22Rv1 (cell line): Measurements from ENCODE around the gene NOSIP.

Experiments used
- H3K27ac ChIP-seq: fragments of 450-650 bp; 2 replicates; pipeline ENCODE4 v1.5.1; 2017
- ZFX ChIP-seq: fragments of 450-650 bp; IDR thresholded peaks from 2 replicates; pipeline ENCODE4 v1.6.1; 2017; ENCODE audit warnings: antibody characterized with exemption, borderline replicate concordance
- TF ChIP-seq, protein P1 (sequence below): fragments of 450-650 bp; IDR thresholded peaks from 2 replicates; pipeline ENCODE4 v1.5.1; 2017; ENCODE audit warnings: mild to moderate bottlenecking

NOSIP gene

DNA sequence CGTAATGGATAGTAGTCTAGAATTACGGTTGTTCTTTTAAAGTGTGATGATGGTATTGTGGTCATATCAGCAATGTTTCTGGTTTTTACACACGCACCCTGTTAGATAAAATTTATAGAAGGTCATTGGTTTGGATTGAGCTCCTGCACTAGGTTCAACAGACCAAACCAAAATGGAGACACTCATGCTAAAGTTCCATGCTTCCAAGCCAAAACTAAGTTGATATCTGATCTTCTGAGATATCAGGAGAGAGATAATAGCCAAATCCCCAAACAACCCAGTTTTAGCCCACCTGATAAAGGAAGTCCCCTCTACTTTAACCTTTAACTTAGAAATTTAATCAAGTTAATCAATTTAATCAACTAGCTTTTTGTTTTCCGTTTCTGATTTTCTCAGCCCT is 1.2 kb downstream of the NOSIP start:
- H3K27ac ChIP-seq = no peak overlapping the region

DNA sequence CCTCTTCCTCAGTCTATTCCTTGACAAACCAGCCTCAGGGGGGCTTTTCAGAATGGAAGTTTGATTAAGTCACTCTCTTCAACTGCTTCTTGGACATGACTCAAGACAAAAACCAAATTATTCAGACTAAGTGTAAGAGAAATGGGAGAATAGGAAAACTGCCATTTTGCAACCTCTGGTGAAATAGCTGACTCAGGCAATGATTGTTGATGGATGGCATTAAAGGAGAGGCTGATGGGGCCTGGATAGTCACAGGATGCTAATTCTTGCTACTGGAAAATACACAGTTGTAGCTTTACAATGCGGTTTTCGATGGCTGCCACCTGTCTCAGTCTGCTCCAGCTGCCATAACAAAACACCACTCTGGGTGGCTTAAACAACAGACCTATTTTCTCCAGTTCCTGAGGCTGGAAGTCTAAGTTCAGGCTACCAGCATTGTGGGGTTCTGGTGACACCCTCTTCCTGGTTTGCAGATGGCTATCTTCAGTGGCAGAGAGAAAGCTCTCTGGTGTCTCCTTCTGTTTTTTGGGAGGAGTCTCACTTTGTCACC is 6.1 kb downstream of the NOSIP start:
- no peak overlapping the region for H3K27ac ChIP-seq
- TF ChIP-seq ZFX = no peak
- TF ChIP-seq, protein P1, sequence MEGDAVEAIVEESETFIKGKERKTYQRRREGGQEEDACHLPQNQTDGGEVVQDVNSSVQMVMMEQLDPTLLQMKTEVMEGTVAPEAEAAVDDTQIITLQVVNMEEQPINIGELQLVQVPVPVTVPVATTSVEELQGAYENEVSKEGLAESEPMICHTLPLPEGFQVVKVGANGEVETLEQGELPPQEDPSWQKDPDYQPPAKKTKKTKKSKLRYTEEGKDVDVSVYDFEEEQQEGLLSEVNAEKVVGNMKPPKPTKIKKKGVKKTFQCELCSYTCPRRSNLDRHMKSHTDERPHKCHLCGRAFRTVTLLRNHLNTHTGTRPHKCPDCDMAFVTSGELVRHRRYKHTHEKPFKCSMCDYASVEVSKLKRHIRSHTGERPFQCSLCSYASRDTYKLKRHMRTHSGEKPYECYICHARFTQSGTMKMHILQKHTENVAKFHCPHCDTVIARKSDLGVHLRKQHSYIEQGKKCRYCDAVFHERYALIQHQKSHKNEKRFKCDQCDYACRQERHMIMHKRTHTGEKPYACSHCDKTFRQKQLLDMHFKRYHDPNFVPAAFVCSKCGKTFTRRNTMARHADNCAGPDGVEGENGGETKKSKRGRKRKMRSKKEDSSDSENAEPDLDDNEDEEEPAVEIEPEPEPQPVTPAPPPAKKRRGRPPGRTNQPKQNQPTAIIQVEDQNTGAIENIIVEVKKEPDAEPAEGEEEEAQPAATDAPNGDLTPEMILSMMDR = no peak

More for the DNA sequence above, 1.2 kb downstream of the NOSIP start:
- TF ChIP-seq, protein P1 = no peak
- TF ChIP-seq ZFX = no peak

DNA sequence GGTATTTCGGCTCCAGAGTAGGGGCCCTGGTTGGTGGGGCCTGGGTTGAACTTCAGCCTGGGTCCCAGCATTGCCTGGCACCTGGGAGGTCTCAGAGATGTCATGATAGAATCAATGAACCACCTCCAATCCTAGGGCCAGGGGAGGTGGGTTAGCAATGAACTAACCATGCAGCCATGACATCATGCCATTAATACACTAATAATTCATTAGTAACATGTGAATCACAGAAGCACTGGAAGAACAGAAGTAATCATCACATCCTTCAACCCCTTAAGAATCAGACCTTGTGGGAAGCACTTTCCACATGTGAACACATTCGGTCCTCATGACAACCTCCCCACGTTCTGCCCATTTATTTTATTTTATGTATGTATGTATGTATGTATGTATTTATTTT is 6.9 kb downstream of the NOSIP start:
- no peak overlapping the region for H3K27ac ChIP-seq
- TF ChIP-seq ZFX = no peak
- TF ChIP-seq, protein P1 = no peak

DNA sequence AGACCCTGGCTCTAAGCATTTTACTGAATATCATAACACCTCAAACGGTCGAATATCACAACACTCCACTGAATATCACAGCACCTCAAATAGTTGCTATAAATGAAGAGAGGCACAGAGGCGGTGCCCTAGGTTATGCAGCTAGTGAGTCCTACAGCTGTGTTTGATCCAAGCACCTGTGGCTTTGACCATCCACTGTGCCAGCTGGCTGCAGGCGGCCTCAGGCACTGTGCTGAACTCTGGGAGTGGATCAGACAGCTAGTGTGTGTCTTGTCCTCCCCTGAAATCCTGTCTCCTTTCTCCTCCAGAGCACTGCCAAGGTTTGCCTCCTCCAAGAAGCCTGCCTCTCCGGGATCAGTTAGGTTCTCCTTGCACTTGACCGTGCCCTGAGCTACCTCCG is 7.3 kb downstream of the NOSIP start:
- TF ChIP-seq ZFX = no peak
- TF ChIP-seq, protein P1 = no peak

DNA sequence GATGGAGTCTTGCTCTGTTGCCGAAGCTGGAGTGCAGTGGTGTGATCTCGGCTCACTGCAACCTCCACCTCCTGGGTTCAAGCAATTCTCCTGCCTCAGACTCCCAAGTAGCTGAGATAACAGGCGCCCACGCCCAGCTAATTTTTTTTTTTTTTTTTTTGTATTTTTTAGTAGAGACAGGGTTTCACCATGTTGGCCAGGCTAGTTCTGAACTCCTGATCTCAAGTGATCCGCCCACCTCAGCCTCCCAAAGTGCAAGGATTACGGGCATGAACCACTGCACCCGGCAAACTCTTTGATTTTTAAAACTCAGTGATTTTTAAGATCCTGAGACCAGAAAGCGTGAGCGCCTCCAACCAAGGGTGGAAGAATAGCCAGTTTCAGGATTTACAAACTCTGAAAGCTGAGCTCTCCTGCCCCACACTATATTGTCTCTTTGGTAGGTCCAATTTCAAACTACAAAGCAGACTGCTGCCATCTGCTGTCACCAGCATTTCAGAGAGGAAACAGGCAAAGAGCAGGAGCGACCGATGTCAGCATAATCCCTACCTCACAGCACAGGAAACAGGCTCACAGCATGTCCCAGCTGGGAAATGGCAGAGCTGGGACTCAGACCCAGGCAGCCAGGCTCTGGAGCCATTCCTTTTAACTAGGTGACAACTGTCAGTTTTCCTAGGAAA is 9.2 kb downstream of the NOSIP start:
- TF ChIP-seq ZFX = no peak
- TF ChIP-seq, protein P1 = peak; percentile 41
- H3K27ac ChIP-seq = peak overlapping the region; percentile 37; the same call in 1 of the 2 replicates

More for the DNA sequence above, 7.3 kb downstream of the NOSIP start:
- no peak overlapping the region for H3K27ac ChIP-seq

DNA sequence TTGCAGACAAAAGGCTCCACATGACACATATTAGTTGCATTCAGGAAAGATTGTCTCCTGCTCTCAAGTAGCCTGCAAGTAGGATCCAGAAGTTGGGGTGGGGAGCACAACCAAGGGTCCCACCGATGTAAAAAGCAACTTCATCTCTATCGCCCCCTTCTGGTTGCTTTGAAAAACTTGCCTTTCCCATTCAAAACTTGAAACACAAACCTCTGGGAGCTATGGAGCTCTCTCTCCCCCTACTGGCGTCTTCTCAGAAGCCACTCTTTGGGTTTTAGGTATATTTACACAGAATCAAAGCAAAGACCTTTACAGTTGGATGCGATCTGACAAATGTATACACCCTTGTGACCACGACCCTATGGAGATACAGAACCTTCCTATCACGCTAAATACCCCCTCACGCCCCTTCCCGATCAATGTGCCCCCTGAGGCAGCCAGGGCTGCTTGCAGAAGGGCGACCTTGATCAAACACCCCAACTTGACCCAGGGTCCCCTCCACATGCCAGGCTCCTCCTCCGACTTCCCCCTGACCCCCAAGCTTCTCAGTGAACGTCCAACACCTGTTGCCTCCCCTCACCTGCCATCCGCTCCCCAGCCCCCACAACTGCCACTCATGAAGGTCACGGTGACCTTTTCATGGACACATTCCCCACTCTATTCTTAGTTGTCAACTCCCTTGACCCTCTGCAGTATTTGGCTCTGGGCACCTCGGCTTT is 10.1 kb downstream of the NOSIP start:
- H3K27ac ChIP-seq = no peak overlapping the region
- TF ChIP-seq ZFX = no peak
- TF ChIP-seq, protein P1 = peak; percentile 99
